NCI-H2107 (cell line): ENCODE results near the gene GNPTAB.

Source experiments
- DNase-seq: peaks from one replicate; lab custom pipeline; 2025; lab: John Stamatoyannopoulos, UW

Gene GNPTAB

DNA sequence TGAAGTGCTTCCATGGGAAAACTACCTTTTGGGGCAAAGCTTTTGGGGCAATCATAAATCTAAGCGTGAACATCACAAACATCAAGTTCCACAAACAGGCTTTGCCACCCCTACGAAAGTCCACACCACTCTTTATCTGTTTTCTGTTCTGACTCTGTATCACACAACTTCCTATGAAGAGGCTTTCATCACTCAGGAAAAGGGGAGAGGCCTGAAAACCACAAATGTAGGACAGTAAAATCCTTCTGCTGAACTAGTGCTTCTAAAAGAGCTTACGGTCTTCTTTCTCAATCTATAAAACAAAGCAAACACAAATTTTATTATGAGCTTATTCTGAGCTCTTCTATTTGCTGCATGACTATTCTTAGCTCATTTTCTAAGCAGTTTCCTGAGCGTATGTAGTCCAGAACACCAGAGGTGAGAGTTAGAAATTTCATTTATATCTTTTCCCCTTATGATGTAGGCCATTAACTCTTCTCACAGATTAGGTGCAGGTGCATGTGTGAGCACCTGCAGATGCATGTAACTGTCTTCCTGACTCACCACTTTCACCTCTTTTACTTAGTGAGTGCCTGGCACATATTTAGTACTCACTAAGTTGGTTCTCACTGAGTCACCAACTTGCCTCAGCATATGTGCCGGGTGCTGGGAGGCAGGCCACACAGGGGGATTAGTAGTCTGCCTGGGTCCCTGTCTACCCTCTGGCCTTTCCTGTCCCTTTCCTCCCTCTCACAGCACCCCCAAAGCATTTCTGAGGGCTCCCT is 58.6 kb downstream of the GNPTAB start:
- DNase-seq = no peak

DNA sequence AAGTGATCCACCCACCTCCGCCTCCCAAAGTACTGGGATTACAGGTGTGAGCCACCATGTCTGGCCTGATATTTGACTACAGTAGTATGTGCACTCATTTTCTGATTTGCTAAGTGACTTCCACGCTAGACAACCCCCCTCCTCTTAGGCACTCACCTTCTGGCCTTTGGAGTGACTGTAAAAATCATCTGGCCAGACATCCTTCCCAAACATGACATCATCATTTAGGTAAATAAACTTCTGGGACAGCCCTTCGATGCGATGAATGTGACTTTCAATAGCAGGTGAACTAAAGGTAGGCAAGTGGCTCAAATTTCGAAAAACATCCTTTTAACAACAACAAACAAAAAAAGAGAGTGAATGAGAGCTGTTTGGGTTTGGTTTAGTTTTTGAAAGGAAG is 60.9 kb downstream of the GNPTAB start:
- DNase-seq = no peak

DNA sequence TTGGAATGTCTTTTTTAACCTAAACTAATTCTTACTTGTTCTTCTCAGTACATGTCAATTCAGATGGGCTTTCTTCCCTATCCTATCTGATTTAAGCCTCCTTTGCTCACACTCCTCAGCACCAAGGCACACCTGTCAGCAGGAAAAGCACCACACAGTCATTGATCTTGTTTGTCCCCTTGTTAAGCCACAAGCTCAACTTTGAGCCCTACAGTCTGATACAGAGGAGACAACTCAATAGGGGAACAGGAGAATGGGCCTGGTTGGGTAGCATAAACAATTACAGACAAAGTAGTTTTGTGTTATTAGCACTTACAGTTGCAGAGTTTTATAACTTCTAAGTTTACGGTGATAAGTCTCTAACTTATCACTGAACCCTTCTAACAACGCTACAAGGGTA is 62.0 kb downstream of the GNPTAB start:
- DNase-seq = no peak

DNA sequence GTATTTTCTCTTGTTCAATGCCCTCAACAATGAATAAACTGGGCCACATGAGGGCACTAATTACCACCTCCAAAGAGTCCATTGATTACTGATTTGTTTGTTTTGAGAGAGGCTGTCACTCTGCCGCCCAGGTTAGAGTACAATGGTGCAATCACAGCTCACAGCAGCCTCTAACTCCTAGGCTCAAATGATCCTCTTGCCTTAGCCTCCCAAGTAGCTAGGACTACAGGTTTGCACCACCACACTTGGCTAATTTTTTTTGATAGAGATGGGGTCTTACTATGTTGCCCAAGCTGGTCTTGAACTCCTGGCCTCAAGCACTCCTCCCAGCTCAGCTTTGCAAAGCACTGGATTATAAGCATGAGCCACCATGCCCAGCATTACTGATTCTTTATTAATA is 63.2 kb downstream of the GNPTAB start:
- no peak for DNase-seq

DNA sequence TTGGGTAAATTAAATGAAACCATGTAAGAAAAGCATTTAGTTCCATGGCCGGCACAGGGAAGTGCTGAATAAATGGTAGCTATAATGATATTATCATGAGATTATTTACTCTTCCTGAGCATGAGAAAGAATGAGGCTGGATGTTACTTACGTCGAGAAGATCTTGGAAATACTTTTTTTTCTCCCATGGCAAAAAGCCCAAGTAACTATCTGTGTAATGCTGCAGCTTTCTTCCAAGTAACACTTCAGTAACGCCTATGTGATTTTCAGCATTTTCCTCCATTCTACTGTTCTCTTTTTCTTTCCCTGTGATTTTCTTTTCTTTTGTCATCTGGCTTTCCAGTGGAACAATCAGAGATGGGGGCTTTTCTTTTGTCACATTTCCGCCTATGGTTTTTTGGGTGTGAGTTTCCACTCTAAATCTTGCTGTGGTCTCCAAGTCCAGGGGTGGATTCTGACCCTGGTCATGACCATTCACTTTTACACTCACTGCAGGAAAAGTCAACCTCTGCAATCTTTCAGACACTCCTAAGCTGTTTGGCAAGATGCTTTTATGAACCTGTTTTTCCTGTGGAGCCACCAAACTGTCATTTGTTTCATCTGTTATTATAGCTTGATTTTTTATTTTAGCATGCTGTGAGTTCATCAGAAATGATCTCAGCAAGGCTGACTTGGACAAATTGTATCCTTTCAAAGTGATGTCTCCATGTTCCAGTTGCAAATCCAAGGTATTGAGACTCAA is 66.5 kb downstream of the GNPTAB start:
- no peak for DNase-seq

DNA sequence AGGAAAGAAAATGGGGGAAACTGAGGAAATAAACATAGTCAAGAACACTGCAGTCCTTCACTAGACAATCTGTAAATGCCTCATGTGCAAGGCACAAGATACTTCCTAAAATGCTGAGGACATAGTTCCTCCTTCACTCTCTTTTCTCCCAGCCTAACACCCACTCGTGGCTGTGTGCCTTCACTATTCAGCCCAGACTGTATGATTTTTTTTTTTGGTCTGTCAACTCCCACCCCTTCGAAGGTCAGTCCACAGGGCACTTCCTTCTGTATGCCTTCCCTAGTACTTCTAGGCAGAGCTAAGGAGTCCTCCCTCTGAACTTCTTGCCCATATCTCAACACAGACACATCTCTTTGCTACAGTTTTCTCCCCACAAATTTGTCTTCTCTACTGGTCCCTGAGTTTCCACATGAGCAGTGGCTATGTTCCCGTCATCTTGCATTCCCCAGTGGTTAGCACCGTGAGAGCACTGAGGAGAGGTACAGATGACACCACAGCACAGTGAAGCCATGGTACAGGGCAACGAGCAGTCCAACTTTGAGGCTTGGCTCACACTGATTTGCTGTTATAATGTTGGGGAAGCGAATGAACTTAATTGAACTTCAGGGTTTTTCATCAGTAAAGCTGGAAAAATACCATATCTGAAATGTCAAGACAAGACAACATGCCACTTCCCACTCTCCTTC is 67.4 kb downstream of the GNPTAB start:
- DNase-seq = no peak

DNA sequence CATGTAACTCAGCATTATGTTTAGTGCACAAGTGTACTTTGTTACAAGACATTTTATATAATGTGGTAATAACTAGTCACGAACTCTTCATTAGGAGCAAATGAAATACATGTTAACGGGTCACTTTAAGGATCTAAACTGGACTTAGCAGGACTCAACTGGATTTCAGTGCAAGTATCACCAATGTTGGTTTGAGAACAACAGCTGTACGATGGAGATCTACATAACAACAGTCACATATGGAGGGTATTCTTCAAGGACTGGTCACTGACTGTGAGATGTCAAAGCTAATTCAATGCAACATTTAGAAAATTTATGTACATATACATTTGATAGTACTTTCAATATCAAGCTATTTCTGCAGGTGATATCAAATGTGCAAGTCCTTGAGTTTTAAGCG is 69.0 kb downstream of the GNPTAB start:
- DNase-seq = no peak

DNA sequence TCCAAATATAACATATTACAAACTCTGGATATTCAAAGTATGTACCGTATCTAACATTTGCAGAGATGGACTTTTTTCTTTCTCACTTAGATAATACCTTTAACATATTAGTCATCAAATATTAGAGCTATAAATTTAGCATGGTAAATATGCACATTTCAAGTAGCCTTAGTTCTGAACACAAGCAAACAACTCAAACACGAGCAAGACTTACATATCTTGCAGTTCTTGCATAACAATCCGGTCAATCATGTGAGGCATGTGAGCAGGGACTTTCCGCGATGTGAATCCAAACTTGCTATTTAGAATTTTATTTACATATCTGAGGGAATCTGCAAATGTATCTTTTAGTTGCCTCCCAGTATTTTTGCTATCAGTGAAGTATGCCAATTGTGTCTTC is 69.4 kb downstream of the GNPTAB start:
- no peak for DNase-seq

DNA sequence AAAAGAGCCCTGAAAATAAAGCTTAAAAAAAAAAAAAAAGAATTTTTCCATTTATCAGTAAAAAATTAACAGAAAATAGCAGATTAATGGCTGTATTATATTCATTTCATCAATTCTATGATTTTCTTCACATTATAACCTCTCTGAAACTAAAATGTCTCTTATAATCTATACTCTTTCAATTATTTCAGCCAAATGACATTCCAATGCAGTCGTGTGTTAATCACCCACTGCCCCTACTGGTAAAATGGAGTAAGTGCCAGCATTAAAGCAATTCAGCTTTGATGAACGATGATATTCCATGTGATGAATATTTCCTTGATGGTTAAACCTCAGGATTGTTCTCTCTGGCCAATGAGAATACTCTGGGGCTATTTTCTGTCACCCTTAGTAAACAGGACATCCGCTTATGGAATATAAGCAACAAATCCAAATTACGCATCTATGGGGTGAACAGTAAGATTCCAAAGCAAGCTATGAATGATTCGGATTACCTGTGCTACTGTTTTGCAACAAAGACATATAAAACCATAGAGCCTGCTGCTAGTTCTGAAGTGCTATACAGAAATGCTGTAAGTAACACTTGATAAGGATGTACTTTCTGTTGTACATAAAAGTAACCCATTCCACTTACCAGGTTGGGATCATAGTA is 71.2 kb downstream of the GNPTAB start:
- no peak for DNase-seq

DNA sequence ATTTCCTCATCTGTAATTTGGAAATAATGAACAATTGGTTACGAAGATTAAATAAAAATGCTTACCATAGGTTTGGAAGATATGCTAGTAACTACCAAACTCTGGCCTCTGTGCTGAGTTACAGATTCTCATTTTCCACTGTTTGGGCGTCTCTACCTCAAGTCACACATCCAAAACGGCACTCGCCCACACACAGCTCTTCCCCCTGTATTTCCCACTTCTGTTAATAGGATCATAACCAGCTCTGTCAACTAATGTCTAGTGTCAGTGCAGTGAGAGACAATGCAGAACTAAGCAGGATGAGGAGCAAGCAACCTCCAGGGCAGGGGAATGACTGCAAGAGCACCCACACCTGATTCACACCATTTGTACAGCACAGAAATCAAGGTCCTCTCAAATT is 80.6 kb downstream of the GNPTAB start:
- DNase-seq = no peak

DNA sequence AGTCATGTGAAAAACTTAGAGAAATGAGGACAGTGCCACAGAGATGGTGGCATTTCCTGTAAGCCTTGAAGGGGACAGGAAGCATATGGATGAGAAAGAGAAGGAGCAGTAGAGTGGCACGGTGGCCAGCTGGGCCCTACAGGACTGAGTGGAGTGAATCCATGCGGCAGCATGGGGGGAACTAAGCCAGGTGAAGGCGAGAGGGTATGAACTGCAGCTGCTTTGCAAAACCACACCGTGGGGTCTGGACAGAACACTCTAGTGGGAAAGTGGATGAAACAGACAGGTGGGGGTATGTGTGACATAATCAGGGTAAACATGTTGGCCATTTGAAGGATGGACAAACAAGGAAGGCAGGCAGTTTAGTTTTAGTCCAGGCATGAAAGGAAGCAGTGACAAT is 81.1 kb downstream of the GNPTAB start:
- no peak for DNase-seq

DNA sequence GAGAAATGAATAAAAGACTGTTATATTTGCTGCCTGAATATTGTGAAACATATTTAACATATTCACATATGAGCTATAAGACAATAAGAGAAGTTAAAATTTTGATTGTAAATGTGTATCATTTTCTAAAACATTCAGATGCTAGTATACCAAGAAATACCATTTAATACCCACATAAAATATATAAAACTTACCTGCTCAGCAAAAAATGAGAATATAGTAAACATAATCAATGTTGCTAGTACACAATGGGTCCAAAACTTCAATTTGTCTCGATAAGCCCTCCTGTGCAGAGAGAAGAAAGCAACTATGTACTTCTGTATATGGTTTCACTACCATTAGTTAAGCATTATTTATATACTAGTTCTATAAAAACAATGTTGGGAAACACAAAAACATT is 81.9 kb downstream of the GNPTAB start:
- no peak for DNase-seq

DNA sequence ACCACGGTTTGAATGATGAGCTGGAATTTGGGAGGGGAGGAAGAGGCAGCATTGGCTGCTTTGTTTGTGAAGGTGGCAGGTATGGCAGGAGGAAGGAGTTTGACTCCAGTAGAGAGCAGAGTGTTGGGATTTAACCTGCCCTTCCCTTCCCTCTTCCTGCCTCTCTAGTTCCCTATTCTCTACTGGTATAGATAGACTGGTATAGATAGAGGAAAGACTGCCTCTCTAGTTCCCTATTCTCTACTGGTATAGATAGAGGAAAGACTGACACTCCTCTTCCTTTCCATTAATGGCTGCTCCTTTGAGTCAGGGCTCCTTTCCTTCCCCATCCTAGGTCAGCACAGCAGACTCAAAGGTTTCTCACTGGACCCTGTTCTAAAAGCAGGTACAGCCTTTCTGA is 83.1 kb downstream of the GNPTAB start:
- DNase-seq = no peak

DNA sequence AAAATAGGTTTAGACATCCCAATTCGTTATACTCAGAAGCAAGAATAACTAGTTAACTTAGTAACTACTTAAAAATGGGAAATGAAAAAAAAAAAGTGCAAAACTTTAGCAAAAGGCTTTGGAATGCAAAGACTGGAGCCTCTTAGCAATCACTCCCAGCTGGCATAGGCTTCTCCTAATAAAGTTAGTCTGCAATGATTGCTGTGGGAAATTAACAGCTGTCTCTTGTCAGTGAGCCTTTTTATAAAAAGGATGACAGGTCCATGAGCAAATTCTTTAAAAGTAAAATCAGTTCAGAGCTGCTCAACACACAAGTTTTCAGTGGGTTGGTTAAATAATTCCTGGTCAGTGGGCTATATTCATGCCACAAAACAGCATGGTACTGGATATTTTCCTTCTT is 84.1 kb downstream of the GNPTAB start:
- no peak for DNase-seq

DNA sequence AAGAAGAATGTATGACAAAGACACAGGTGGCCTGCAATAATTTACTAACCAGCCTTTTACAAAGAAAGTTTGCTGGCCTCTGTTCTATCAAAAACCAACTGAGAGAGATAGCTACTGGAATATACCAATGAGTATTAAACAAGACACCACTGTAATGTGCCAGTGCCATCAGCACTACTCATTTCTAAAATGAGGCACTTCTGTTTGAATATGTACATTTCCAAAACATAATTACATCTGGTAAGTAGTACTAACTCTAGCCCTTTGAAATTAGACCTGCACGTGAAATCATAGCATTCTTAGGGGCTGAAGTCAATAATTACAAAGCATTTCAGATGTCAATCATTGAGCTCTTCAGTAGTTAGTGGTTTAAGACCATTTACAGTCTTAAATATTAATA is 84.6 kb downstream of the GNPTAB start:
- no peak for DNase-seq

DNA sequence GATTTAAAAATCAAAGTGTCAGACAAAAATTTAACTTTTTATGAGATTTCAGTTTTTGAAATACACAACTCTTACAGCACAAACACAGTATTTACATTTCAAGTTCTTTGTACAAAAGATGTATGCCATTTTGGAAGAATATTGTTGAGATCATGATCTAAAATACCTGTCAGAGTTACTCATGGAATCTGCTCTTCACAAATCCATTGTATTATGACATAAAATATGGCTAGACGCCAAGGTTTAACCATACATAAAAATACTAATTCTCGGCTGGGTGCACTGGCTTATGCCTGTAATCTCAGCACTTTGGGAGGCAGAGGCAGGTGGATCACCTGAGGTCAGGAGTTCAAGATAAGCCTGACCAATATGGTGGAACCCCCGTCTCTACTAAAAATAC is 85.3 kb downstream of the GNPTAB start:
- DNase-seq = no peak

DNA sequence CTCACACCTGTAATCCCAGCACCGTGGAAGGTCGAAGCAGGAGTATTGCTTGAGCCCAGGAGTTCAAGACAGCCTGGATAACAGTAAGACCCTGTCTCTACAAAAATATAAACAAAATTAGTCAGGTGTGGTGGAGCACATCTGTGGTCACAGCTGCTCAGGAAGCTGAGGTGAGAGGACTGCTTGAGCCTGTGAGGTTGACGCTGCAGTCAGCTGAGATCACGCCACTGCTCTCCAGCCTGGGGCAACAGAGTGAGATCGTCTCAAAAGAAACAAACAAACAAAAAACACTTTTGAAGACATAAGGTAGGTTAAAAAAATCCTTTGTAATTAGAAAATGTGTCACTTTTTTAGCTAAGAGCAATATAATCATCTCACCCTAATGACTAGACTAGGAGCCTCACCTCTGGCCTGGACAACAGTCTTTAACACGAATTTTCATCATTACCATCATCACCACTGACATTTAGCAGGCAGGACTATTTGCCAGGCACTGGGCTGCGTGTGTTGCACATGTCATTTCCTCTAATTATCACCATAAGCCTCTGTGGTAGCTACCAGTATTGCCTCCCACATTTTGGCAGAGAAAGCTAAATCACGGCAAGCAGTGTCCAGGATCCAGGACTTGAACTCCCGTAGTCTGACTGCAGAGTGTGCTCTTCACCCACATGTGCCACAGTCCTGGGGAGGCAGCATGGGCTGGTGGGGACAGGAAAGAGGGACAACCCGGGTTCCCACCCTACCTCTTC is 86.9 kb downstream of the GNPTAB start:
- DNase-seq = no peak

DNA sequence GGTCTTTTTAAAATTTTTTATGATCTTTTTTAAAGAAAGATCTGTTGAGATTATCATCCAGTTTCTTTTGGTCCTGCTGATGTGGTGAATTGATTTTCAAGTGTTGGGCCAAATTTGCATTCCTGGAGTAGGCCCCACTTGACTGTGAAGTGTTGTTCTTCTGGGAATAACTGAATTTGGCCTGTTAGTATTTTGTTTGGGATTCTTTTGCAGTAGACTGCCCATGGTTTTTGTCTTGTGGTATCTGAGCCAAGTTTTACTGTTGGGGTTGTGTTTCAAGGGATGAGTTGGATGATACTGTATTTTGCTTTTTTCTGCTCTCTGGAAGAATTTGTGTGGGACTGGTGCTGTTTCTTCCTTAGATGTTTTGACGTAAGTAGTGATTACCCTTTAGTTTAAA is 87.5 kb downstream of the GNPTAB start:
- DNase-seq = no peak

DNA sequence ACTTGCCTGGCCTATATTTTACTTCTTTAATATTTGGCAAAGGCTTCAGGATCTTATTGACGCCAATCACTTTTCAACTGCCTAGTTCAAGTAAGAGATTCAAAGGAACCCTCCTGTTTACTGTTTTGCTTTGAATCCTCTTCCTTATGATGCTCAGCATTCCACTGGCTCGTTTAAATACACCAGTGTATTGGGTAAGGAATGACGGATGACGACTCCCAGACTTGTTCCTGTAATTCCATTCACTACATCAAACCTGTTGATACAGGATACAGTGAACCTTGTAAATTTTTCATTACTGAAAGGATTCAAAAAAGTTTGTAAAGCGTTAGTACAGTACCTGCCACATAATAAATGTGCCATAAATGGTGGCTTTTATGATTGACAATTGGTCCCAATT is 89.8 kb downstream of the GNPTAB start:
- no peak for DNase-seq

DNA sequence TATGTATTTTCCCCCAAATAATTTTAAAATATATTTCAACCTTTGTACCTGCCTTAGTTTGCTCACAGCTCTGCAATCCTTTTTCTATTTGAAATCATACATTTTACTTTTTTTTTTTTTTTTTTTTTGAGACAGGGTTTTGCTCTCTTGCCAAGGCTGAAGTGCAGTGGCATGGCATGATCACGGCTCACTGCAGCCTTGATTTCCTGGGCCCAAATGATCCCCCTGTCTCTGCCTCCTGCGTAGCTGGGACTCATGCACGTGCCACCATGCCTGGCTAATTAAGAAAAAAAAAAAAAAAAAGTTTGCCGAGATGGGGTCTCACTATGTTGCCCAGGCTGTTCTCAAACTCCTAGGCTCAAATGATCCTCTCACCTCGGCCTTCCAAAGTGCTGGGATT is 90.2 kb downstream of the GNPTAB start:
- no peak for DNase-seq

DNA sequence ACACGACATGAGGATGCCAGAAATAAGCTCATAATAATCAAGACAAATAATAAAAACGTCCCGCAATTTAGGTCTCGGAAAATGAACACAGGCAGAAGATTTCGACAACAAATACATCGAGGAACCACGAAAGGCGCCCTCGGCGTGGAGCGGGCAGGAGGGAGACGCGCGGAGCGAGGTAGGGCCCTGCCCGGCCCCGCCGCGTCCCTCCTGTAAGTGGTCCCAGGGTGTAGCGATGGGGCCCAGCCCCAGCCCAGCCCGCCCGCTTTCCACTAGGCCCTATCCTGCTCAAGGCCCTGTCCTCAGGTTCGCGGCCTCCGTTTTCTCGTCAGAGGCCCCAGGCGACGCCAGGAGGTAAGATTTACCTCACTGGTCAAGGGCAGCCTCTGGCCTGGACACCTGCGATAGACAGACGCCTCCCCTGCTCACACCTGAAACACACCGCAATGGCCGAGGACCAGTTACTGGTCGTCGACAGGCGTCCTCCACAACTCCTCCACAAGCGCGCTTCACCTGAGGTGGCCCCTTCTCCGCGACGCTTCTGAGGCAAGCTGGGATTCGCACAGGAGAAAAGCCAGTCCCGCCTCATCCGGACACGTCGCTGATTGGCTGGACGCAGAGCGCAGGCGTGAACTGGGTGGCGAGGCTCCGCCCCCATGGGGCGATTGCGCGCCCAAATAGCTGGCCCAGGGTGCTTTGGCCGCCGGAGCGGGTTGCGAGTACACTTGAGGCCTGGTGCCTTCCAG is 91.7 kb downstream of the GNPTAB start, which contains the start of gene SYCP3:
TSS of gene SYCP3 (minus strand) at position 543 of the 746 bp plus-strand sequence. CDS start 1,527 bp downstream, outside the sequence.
- no peak for DNase-seq
